MCF 10A (cell line): ENCODE results near the gene MCFD2. TPM values are rescaled to one million over a fixed set of nuclear protein-coding genes. Genes with fewer than 3 reads are reported as not detected.

Experiments used
- BruUV-seq: library from RNA; stranded (reverse); fragments of 400-500 nt; replicated peaks from 2 replicates; lab custom pipeline; 2021; lab: Mats Ljungman, UMichigan
- CTCF ChIA-PET: fragments of 300-600 bp; sonication (Branson Sonifier 250); formaldehyde crosslinking; extraction: SDS; loops from one replicate; lab custom pipeline; 2021; ENCODE audit warnings: antibody characterized with exemption, inconsistent platforms; lab: Yijun Ruan, JAX
- POLR2A ChIA-PET: fragments of 300-600, 350-650 bp; sonication (Branson Sonifier 250); formaldehyde crosslinking; extraction: SDS; loops from one replicate; lab custom pipeline; 2020; ENCODE audit warnings: antibody characterized with exemption, inconsistent platforms; lab: Yijun Ruan, JAX
- DNase-seq: peaks from one replicate; pipeline ENCODE4 v3.0.0-alpha.2; 2018; ENCODE audit not compliant: unreplicated experiment
- H3K27ac Mint-ChIP-seq: one replicate; pipeline ENCODE4 v1.8.0; 2022; ENCODE audit warnings: mild to moderate bottlenecking, low read depth, mixed read lengths; ENCODE audit not compliant: unreplicated experiment
- H3K27me3 Mint-ChIP-seq: one replicate; pipeline ENCODE4 v1.8.0; 2022; ENCODE audit warnings: mixed read lengths; ENCODE audit not compliant: insufficient read depth, unreplicated experiment
- H3K36me3 Mint-ChIP-seq: one replicate; pipeline ENCODE4 v1.8.0; 2022; ENCODE audit warnings: mild to moderate bottlenecking, moderate library complexity, mixed read lengths; ENCODE audit not compliant: insufficient read depth, unreplicated experiment
- H3K4me1 Mint-ChIP-seq: one replicate; pipeline ENCODE4 v1.8.0; 2022; ENCODE audit warnings: mixed read lengths; ENCODE audit not compliant: insufficient read depth, unreplicated experiment
- H3K4me3 Mint-ChIP-seq: one replicate; pipeline ENCODE4 v1.8.0; 2022; ENCODE audit warnings: mild to moderate bottlenecking, moderate library complexity, mixed read lengths; ENCODE audit not compliant: unreplicated experiment
- H3K9me3 Mint-ChIP-seq: one replicate; pipeline ENCODE4 v1.8.0; 2022; ENCODE audit warnings: mixed read lengths; ENCODE audit not compliant: unreplicated experiment
- intact Hi-C: fragments of 100-400 bp; cut with micrococcal nuclease; formaldehyde crosslinking; loops from 2 replicates; pipeline ENCODE4 v1.14.1; 2022
- total RNA-seq: library from RNA; stranded (reverse); gene quantifications from 2 replicates; pipeline ENCODE4 v1.2.3, GENCODE V29; 2022
- TF ChIP-seq, protein P1 (sequence below): fragments of 200-600 bp; IDR thresholded peaks from one replicate; pipeline ENCODE4 v1.8.0; 2022; ENCODE audit warnings: antibody characterized with exemption, mild to moderate bottlenecking; ENCODE audit not compliant: unreplicated experiment

MCFD2 gene
- total RNA-seq, 1 experiment from 2014 or later = 157 TPM

DNA sequence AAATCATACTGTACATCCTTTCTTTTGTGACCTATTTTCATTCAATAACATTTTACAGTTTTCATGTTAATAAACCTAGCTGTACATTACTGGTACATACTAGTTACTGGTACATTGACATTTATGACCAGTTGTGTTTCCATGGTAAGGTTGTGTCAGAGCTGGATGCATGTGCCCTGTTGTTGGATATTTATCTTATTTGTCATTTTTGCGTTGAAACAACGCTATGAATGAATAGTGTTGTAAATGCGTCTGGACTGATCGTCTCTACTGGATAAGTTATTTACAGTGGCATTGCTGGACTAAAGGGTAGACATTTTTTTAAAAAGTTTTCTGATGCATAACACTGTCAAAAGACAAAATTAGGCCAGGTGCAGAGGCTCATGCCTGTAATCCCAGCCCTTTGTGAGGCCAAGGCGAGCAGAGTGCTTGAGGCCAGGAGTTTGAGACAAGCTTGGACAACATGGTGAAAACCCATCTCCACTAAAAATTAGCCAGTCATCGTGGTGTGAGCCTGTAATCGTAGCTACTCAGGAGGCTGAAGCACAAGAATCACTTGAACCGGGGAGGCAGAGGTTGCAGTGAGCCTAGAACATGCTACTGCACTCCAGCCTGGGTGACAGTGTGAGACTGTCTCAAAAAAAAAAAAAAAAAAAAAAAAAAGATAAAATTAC is 40.2 kb downstream of the MCFD2 start:
- DNase-seq = no peak
- no peaks in the 10 kb centered on the region for H3K27me3 Mint-ChIP-seq
- H3K9me3 Mint-ChIP-seq = no peaks in the 10 kb centered on the region
- no peak overlapping the region for H3K4me3 Mint-ChIP-seq
- peaks cover 9% of the 10 kb centered on the region for H3K4me1 Mint-ChIP-seq
- TF ChIP-seq, protein P1, sequence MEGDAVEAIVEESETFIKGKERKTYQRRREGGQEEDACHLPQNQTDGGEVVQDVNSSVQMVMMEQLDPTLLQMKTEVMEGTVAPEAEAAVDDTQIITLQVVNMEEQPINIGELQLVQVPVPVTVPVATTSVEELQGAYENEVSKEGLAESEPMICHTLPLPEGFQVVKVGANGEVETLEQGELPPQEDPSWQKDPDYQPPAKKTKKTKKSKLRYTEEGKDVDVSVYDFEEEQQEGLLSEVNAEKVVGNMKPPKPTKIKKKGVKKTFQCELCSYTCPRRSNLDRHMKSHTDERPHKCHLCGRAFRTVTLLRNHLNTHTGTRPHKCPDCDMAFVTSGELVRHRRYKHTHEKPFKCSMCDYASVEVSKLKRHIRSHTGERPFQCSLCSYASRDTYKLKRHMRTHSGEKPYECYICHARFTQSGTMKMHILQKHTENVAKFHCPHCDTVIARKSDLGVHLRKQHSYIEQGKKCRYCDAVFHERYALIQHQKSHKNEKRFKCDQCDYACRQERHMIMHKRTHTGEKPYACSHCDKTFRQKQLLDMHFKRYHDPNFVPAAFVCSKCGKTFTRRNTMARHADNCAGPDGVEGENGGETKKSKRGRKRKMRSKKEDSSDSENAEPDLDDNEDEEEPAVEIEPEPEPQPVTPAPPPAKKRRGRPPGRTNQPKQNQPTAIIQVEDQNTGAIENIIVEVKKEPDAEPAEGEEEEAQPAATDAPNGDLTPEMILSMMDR = no peak
- CTCF ChIA-PET = interaction anchor here (0.6 to 2.3 kb wide), 14 partner anchors 11 to 872 kb away, joined by 3 to 24 read pairs (median 5); no protein-coding TSS in a partner anchor
- POLR2A ChIA-PET = interaction anchor here (1.4 to 5.4 kb wide), 7 partner anchors 17 to 227 kb away, joined by 3 to 31 read pairs (median 13); no protein-coding TSS in a partner anchor
- no TSS peak for BruUV-seq
- H3K36me3 Mint-ChIP-seq = peaks cover 7% of the 10 kb centered on the region
- intact Hi-C loops = no loop called here
- no peak overlapping the region for H3K27ac Mint-ChIP-seq

- Mint-ChIP-seq H3K36me3 (peaks cover 7% of the 10 kb centered on the region), H3K9me3 (no peaks in the 10 kb centered on the region), H3K4me1 (peaks cover 9% of the 10 kb centered on the region), H3K27me3 (no peaks in the 10 kb centered on the region), H3K27ac (no peak overlapping the region), H3K4me3 (no peak overlapping the region)
- no peak for DNase-seq
- POLR2A ChIA-PET = interaction anchor here (0.7 to 5.4 kb wide), 11 partner anchors 16 to 226 kb away, joined by 3 to 31 read pairs (median 7); no protein-coding TSS in a partner anchor
- TF ChIP-seq, protein P1 = no peak
- BruUV-seq = no TSS peak
- CTCF ChIA-PET = interaction anchor here (0.6 to 2.3 kb wide), 14 partner anchors 12 to 243 kb away, joined by 3 to 24 read pairs (median 4); no protein-coding TSS in a partner anchor
- intact Hi-C loops = no loop called here
These were observed 41.2 kb downstream of the MCFD2 start for GRCh38 chr2:46874236-46874929.

GRCh38 chr2:46873604-46874068 is 42.0 kb downstream of the MCFD2 start:
- Mint-ChIP-seq H3K27ac (no peak overlapping the region), H3K9me3 (no peaks in the 10 kb centered on the region), H3K36me3 (peaks cover 7% of the 10 kb centered on the region), H3K27me3 (no peaks in the 10 kb centered on the region), H3K4me3 (no peak overlapping the region), H3K4me1 (peaks cover 9% of the 10 kb centered on the region)
- DNase-seq = peak; percentile 94
- TF ChIP-seq, protein P1 = no peak
- no TSS peak for BruUV-seq
- ChIA-PET POLR2A (interaction anchor here (0.6 to 5.4 kb wide), 11 partner anchors 16 to 217 kb away, joined by 3 to 31 read pairs (median 5); no protein-coding TSS in a partner anchor), CTCF (interaction anchor here (0.6 to 2.3 kb wide), 13 partner anchors 16 to 242 kb away, joined by 3 to 24 read pairs (median 3); no protein-coding TSS in a partner anchor)
- intact Hi-C loops = loop anchor here (1.0 kb wide), 1 partner anchor 18 kb away; no protein-coding TSS in a partner anchor
